H1 (cell line): Measurements from ENCODE around the gene REM1. TPM values are rescaled to one million over a fixed set of nuclear protein-coding genes. Genes with fewer than 3 reads are reported as not detected.

Source experiments
- CTCF ChIA-PET: fragments of 300-600 bp; sonication (Branson Sonifier 250); formaldehyde crosslinking; loops from one replicate; lab custom pipeline; 2021; ENCODE audit not compliant: partially characterized antibody; lab: Charles Lee
- POLR2A ChIA-PET: fragments of 300-600 bp; sonication (Branson Sonifier 250); formaldehyde crosslinking; loops from one replicate; lab custom pipeline; 2021; ENCODE audit warnings: inconsistent platforms; ENCODE audit not compliant: partially characterized antibody; lab: Charles Lee
- DNase-seq, 2 experiments: peaks; one replicate each; pipeline versions ENCODE4 v3.0.0 to v3.0.0-alpha.2; 2010 to 2022; ENCODE audit warnings: low spot score in 2 of 2, low read depth in 1 of 2, mixed read lengths in 1 of 2
- FAIRE-seq: peaks from 2 replicates; lab custom pipeline; 2011; peaks lifted over from hg19 to GRCh38; lab: Jason Lieb, UNC
- H2AFZ ChIP-seq: 2 replicates; pipeline ENCODE4 v1.8.1; 2012; ENCODE audit warnings: low read length, inconsistent platforms
- H2AK5ac ChIP-seq: 2 replicates; pipeline ENCODE4 v1.6.1; 2013; ENCODE audit warnings: low read depth, low read length
- H2BK120ac ChIP-seq: replicated peaks from 2 replicates; pipeline ENCODE3; 2013; ENCODE audit warnings: low read depth, low read length, inconsistent platforms
- H2BK12ac ChIP-seq: 2 replicates; pipeline ENCODE4 v1.6.1; 2013; ENCODE audit warnings: low read depth, low read length
- H2BK15ac ChIP-seq: 2 replicates; pipeline ENCODE4 v1.6.1; 2013; ENCODE audit warnings: low read length
- H2BK20ac ChIP-seq: 2 replicates; pipeline ENCODE4 v1.6.1; 2013; ENCODE audit warnings: low read length
- H2BK5ac ChIP-seq: 2 replicates; pipeline ENCODE4 v1.6.1; 2013; ENCODE audit warnings: low read depth, low read length
- H3K14ac ChIP-seq: 2 replicates; pipeline ENCODE4 v1.6.1; 2013; ENCODE audit warnings: inconsistent platforms; ENCODE audit not compliant: insufficient read length
- H3K18ac ChIP-seq: 2 replicates; pipeline ENCODE4 v1.6.1; 2013; ENCODE audit warnings: low read length; ENCODE audit errors: extremely low read depth
- H3K23ac ChIP-seq: 2 replicates; pipeline ENCODE4 v1.6.1; 2013; ENCODE audit warnings: inconsistent platforms; ENCODE audit not compliant: insufficient read length
- H3K23me2 ChIP-seq: 2 replicates; pipeline ENCODE4 v1.6.1; 2013; ENCODE audit warnings: low read depth, low read length
- H3K27ac ChIP-seq: 2 replicates; pipeline ENCODE4 v1.6.1; 2011; ENCODE audit warnings: low read depth, low read length, inconsistent platforms
- H3K27me3 ChIP-seq, 4 experiments: replicated peaks in 1 of 4; 1 replicate in 1 of 4; 2 replicates in 3 of 4; pipeline versions ENCODE4 v1.6.1 to v1.8.1; 2011 to 2013; ENCODE audit warnings: low read length in 3 of 4, mild to moderate bottlenecking in 3 of 4, inconsistent platforms in 2 of 4, mixed read lengths in 2 of 4, moderate library complexity in 1 of 4; ENCODE audit not compliant: control insufficient read depth in 3 of 4, insufficient read depth in 3 of 4; ENCODE audit errors: extremely low read depth in 1 of 4
- H3K36me3 ChIP-seq, 4 experiments: 2 replicates each; pipeline versions ENCODE4 v1.6.1 to v1.8.1; 2011 to 2013; ENCODE audit warnings: mild to moderate bottlenecking in 4 of 4, low read length in 3 of 4, moderate library complexity in 2 of 4, control low read depth in 1 of 4, inconsistent platforms in 1 of 4; ENCODE audit not compliant: insufficient read depth in 4 of 4, control insufficient read depth in 2 of 4
- H3K4ac ChIP-seq: replicated peaks from 2 replicates; pipeline ENCODE3; 2013; ENCODE audit warnings: low read length, low read depth, mixed read lengths, inconsistent platforms; ENCODE audit not compliant: insufficient read length
- H3K4me1 ChIP-seq, 4 experiments: replicated peaks in 1 of 4; 1 replicate in 1 of 4; 2 replicates in 3 of 4; pipeline versions ENCODE4 v1.6.1 to v1.8.1; 2011 to 2013; ENCODE audit warnings: low read length in 3 of 4, inconsistent platforms in 2 of 4, mixed read lengths in 1 of 4; ENCODE audit not compliant: insufficient read depth in 4 of 4, control insufficient read depth in 3 of 4
- H3K4me2 ChIP-seq, 2 experiments: 2 replicates each; pipeline versions ENCODE4 v1.6.1 to v1.8.1; 2011 to 2013; ENCODE audit warnings: low read depth in 2 of 2, low read length in 2 of 2, control low read depth in 1 of 2, inconsistent platforms in 1 of 2, mild to moderate bottlenecking in 1 of 2; ENCODE audit not compliant: insufficient read depth in 1 of 2
- H3K4me3 ChIP-seq, 4 experiments: fragments of 200-600, 300-600 bp in 1 of 4; sonication (generic), shearing (Covaris generic), sonication (Bioruptor Twin) in 1 of 4; 2 replicates each; pipeline versions ENCODE4 v1.5.1 to v1.8.1; 2011 to 2016; ENCODE audit warnings: low read length in 4 of 4, low read depth in 3 of 4, control low read depth in 2 of 4, inconsistent platforms in 2 of 4, mild to moderate bottlenecking in 2 of 4, mixed read lengths in 1 of 4, moderate library complexity in 1 of 4; ENCODE audit not compliant: insufficient read depth in 2 of 4; ENCODE audit errors: extremely low read depth in 1 of 4
- H3K56ac ChIP-seq: replicated peaks from 2 replicates; pipeline ENCODE3; 2013; ENCODE audit warnings: low read depth, mild to moderate bottlenecking, mixed read lengths, low read length, inconsistent platforms; ENCODE audit not compliant: insufficient read length
- H3K79me1 ChIP-seq: 2 replicates; pipeline ENCODE4 v1.6.1; 2013; ENCODE audit warnings: low read depth, low read length, control low read depth
- H3K79me2 ChIP-seq, 2 experiments: 2 replicates each; pipeline versions ENCODE4 v1.6.1 to v1.8.1; 2012 to 2013; ENCODE audit warnings: low read length in 2 of 2, mild to moderate bottlenecking in 2 of 2, inconsistent platforms in 1 of 2; ENCODE audit not compliant: insufficient read depth in 2 of 2, control insufficient read depth in 1 of 2
- H3K9ac ChIP-seq, 4 experiments: replicated peaks in 1 of 4; 1 replicate in 1 of 4; 2 replicates in 3 of 4; pipeline versions ENCODE4 v1.6.1 to v1.8.1; 2011 to 2013; ENCODE audit warnings: low read depth in 3 of 4, low read length in 3 of 4, control low read depth in 2 of 4, mild to moderate bottlenecking in 2 of 4, moderate library complexity in 2 of 4, inconsistent platforms in 1 of 4; ENCODE audit errors: extremely low read depth in 1 of 4
- H3K9me3 ChIP-seq, 2 experiments: 2 replicates each; pipeline versions ENCODE4 v1.6.1 to v1.8.1; 2012 to 2013; ENCODE audit warnings: mild to moderate bottlenecking in 2 of 2, moderate library complexity in 2 of 2, control low read depth in 1 of 2, inconsistent platforms in 1 of 2, low read depth in 1 of 2, low read length in 1 of 2, mixed read lengths in 1 of 2; ENCODE audit not compliant: insufficient read depth in 2 of 2
- H4K20me1 ChIP-seq, 2 experiments: replicated peaks in 1 of 2; 2 replicates each; pipeline versions ENCODE3 to v1.8.1; 2011 to 2013; ENCODE audit warnings: inconsistent platforms in 2 of 2, low read length in 2 of 2, mild to moderate bottlenecking in 1 of 2; ENCODE audit not compliant: insufficient read depth in 2 of 2, control insufficient read depth in 1 of 2
- H4K5ac ChIP-seq: 2 replicates; pipeline ENCODE4 v1.6.1; 2013; ENCODE audit warnings: low read length, low read depth, mixed read lengths, inconsistent platforms; ENCODE audit not compliant: insufficient read length
- H4K8ac ChIP-seq: 2 replicates; pipeline ENCODE4 v1.8.0; 2013; ENCODE audit warnings: mild to moderate bottlenecking, moderate library complexity, low read length, inconsistent platforms; ENCODE audit not compliant: insufficient read depth; ENCODE audit errors: extremely low read depth
- H4K91ac ChIP-seq: replicated peaks from 2 replicates; pipeline ENCODE3; 2013; ENCODE audit warnings: low read length, mixed read lengths, inconsistent platforms; ENCODE audit not compliant: insufficient read length
- BRCA1 ChIP-seq: IDR thresholded peaks from 2 replicates; pipeline ENCODE4 v1.6.1; 2012; ENCODE audit warnings: low read depth, low read length, improper control_type of control experiment
- GABPA ChIP-seq: IDR thresholded peaks from 2 replicates; pipeline ENCODE4 v1.6.1; 2011; ENCODE audit warnings: mild to moderate bottlenecking, low read length, moderate library complexity, borderline replicate concordance; ENCODE audit not compliant: insufficient read depth
- JUND ChIP-seq: IDR thresholded peaks from 2 replicates; pipeline ENCODE4 v1.6.1; 2011; ENCODE audit warnings: mild to moderate bottlenecking, improper control_type of control experiment, low read length
- MAX ChIP-seq: IDR thresholded peaks from 2 replicates; pipeline ENCODE4 v1.6.1; 2012; ENCODE audit warnings: inconsistent platforms
- RAD21 ChIP-seq, 2 experiments: IDR thresholded peaks in 1 of 2; conservative IDR thresholded peaks in 1 of 2; 2 replicates each; pipeline ENCODE4 v1.6.1; 2011; ENCODE audit warnings: low read depth in 2 of 2, low read length in 2 of 2, improper control_type of control experiment in 1 of 2, inconsistent platforms in 1 of 2, mild to moderate bottlenecking in 1 of 2, moderate library complexity in 1 of 2
- SIRT6 ChIP-seq: IDR thresholded peaks from one replicate; pipeline ENCODE4 v1.7.1; 2012; ENCODE audit warnings: low read length, inconsistent platforms
- SRF ChIP-seq: IDR thresholded peaks from 2 replicates; pipeline ENCODE4 v1.6.1; 2011; ENCODE audit warnings: mild to moderate bottlenecking, low read depth, low read length, moderate library complexity
- TBP ChIP-seq: IDR thresholded peaks from 2 replicates; pipeline ENCODE4 v1.6.1; 2011; ENCODE audit warnings: low read depth, low read length, improper control_type of control experiment
- YY1 ChIP-seq: IDR thresholded peaks from 2 replicates; pipeline ENCODE4 v1.6.1; 2011; ENCODE audit warnings: low read depth, mild to moderate bottlenecking, low read length
- WGBS, 2 experiments: shearing (Covaris generic) in 1 of 2; methylation state at CpG; one replicate each; pipeline versions ENCODE4 v1.1.6 to v1.1.7; 2013 to 2015; ENCODE audit warnings: low lambda C conversion rate in 2 of 2, mixed read lengths in 2 of 2, inconsistent platforms in 1 of 2, low coverage in 1 of 2, missing lambda C conversion rate in 1 of 2; ENCODE audit not compliant: insufficient replicate concordance in 2 of 2, insufficient coverage in 1 of 2, insufficient read length in 1 of 2; ENCODE audit errors: extremely low coverage in 1 of 2, missing lambda C conversion rate in 1 of 2; 5-methylcytosine and 5-hydroxymethylcytosine counted together
- polyA plus RNA-seq, 7 experiments: library from polyadenylated mRNA; depleted of rRNA in 3 of 7; stranded (reverse) in 5 of 7; unstranded in 2 of 7; fragments of >200 nt in 5 of 7; fragments of 200-250 nt in 2 of 7; gene quantifications; 1 replicate in 5 of 7; 2 replicates in 1 of 7; 4 replicates in 1 of 7; pipeline versions ENCODE4 v1.2.1 to v1.2.3, GENCODE V29; 2011 to 2013; ENCODE audit warnings: missing spikeins in 2 of 7, mixed read lengths in 2 of 7
- total RNA-seq: library from RNA; stranded (reverse); fragmentation: NEBNext Ultra II Directional; extraction: Animal tissue kit (Norgen Biotek cat#: 25700); gene quantifications from 2 replicates; pipeline ENCODE4 v1.2.1, GENCODE V29; 2021

The REM1 gene
- total and polyA plus RNA-seq, 2 of the 8 experiments (the other 6 are each of a cell fraction or from before 2014, with no cell fraction given) = 0.05 TPM; not detected in 1

GRCh38 chr20:31514154-31515071 lies 39.3 kb downstream of the REM1 start, which contains the start of gene HM13:
HM13 (plus strand) TSS chr20:31514442; CDS start chr20:31514552, 110 bp downstream.
- Histone ChIP-seq H3K23me2 (peaks cover 7% of the 10 kb centered on the region), H2AK5ac (peak within 1 kb of the TSS; percentile 88), H3K9ac (peak within 1 kb of the TSS; percentile 84 to 98 (median 92)), H3K4me1 (peaks cover 0 to 15% (median 7%) of the 10 kb centered on the region in 4 experiments; a peak in 4 of 7 replicates), H4K91ac (peak within 1 kb of the TSS; percentile 90), H3K36me3 (peaks cover 0 to 1% (median 0%) of the 10 kb centered on the region in 4 experiments; a peak in 2 of 8 replicates), H4K20me1 (peaks cover 3 to 13% of the 10 kb centered on the region in 2 experiments), H3K27me3 (no peaks in the 10 kb centered on the region), H2AFZ (peak within 1 kb of the TSS; percentile 15; the same call in 1 of the 2 replicates), H3K56ac (peak within 1 kb of the TSS; percentile 80), H2BK5ac (peak within 1 kb of the TSS; percentile 96), H3K14ac (no peak within 1 kb of the TSS), H3K79me1 (peaks cover 10% of the 10 kb centered on the region), H3K18ac (peak within 1 kb of the TSS; percentile 99; the same call in 1 of the 2 replicates), H3K4me3 (peak within 1 kb of the TSS; percentile 71 to 100 (median 90)), H3K27ac (peak within 1 kb of the TSS; percentile 81), H2BK15ac (peak within 1 kb of the TSS; percentile 48; the same call in 1 of the 2 replicates), H2BK20ac (no peak within 1 kb of the TSS), H3K4me2 (peak within 1 kb of the TSS; percentile 80 to 98), H4K5ac (peak within 1 kb of the TSS; percentile 90), H4K8ac (peak within 1 kb of the TSS; percentile 95), H3K9me3 (no peaks in the 10 kb centered on the region), H3K23ac (no peak within 1 kb of the TSS), H2BK120ac (peak within 1 kb of the TSS; percentile 34), H3K79me2 (peaks cover 7 to 38% of the 10 kb centered on the region in 2 experiments), H2BK12ac (peak within 1 kb of the TSS; percentile 90; the same call in 1 of the 2 replicates), H3K4ac (peak within 1 kb of the TSS; percentile 48)
- FAIRE-seq (peak; percentile 36), DNase-seq (peak; percentile 89 to 90)
- CTCF ChIA-PET = interaction anchor here (0.6 to 2.1 kb wide), 5 partner anchors 17 to 159 kb away, joined by 3 to 6 read pairs (median 3); no protein-coding TSS in a partner anchor
- POLR2A ChIA-PET = interaction anchor here (2.5 kb wide), 1 partner anchor 14 kb away, joined by 5 read pairs; no protein-coding TSS in a partner anchor
- WGBS, 2 experiments = 2% methylated on average over 86 of the region's 86 CpGs; no CpG with 5 or more reads in 1 of the 2 experiments
- peak; percentile 89 for TF ChIP-seq TBP
- TF ChIP-seq SRF = no peak
- TF ChIP-seq JUND = peak; percentile 80
- peak; percentile 91 for TF ChIP-seq GABPA
- TF ChIP-seq SIRT6 = no peak
- TF ChIP-seq YY1 = peak; percentile 63; the same call in 1 of the 2 replicates
- TF ChIP-seq MAX = peak; percentile 93
- TF ChIP-seq BRCA1 = no peak
- TF ChIP-seq RAD21 (IDR thresholded peaks at IDR 0.05 in 1 of 2, conservative IDR thresholded peaks at IDR 0.05 in 1 of 2; ENCODE audit: low read depth in 2 of 2, low read length in 2 of 2) = peak; percentile 2 to 20; a peak in 1 of 4 replicates
